Upper lobe of right lung (tissue), 1 donor: ENCODE results near the gene MRPL14. TPM values are rescaled to one million over a fixed set of nuclear protein-coding genes. Genes with fewer than 3 reads are reported as not detected.
"Not testable (repeated sequence)": the region's sequence is repeated elsewhere in the genome, so short reads cannot be mapped to it uniquely, and the experiment has no call there.

Source experiments
- ATAC-seq: fragments of 200-7000 bp; cut with Tn5 transposase; one replicate; pipeline ENCODE4 v1.9.1; 2020; ENCODE audit warnings: mild to moderate bottlenecking, moderate library complexity
- DNase-seq: peaks from one replicate; pipeline ENCODE4 v3.0.0-alpha.2; 2020
- H3K27ac ChIP-seq: fragments of 200-600 bp; one replicate; pipeline ENCODE4 v1.8.0; 2022
- H3K27me3 ChIP-seq: fragments of 200-600 bp; one replicate; pipeline ENCODE4 v1.8.0; 2022; ENCODE audit warnings: mild to moderate bottlenecking
- H3K36me3 ChIP-seq: fragments of 200-600 bp; one replicate; pipeline ENCODE4 v1.8.0; 2022
- H3K4me1 ChIP-seq: fragments of 200-600 bp; one replicate; pipeline ENCODE4 v1.8.0; 2022
- H3K4me3 ChIP-seq: fragments of 200-600 bp; one replicate; pipeline ENCODE4 v1.8.0; 2022; ENCODE audit warnings: mild to moderate bottlenecking
- H3K9me3 ChIP-seq: fragments of 200-600 bp; one replicate; pipeline ENCODE4 v1.8.0; 2022
- intact Hi-C: fragments of 100-400 bp; cut with DNase I; formaldehyde crosslinking; loops from one replicate; pipeline ENCODE4 v1.11.0; 2022
- total RNA-seq: library from RNA; stranded (reverse); fragmentation: NEBNext Ultra II Directional; extraction: Animal tissue kit (Norgen Biotek cat#: 25700); gene quantifications from one replicate; pipeline ENCODE4 v1.2.1, GENCODE V29; 2021
- TF ChIP-seq, protein P1 (sequence below): fragments of 200-600 bp; IDR thresholded peaks from one replicate; pipeline ENCODE4 v1.8.0; 2022; ENCODE audit warnings: antibody characterized with exemption
- donor health status: DM: no; HTN: yes; CAD: no; lungs with severe emphysema.

MRPL14 gene
- total RNA-seq, 1 donor from 2014 or later, result 94.1 TPM

DNA sequence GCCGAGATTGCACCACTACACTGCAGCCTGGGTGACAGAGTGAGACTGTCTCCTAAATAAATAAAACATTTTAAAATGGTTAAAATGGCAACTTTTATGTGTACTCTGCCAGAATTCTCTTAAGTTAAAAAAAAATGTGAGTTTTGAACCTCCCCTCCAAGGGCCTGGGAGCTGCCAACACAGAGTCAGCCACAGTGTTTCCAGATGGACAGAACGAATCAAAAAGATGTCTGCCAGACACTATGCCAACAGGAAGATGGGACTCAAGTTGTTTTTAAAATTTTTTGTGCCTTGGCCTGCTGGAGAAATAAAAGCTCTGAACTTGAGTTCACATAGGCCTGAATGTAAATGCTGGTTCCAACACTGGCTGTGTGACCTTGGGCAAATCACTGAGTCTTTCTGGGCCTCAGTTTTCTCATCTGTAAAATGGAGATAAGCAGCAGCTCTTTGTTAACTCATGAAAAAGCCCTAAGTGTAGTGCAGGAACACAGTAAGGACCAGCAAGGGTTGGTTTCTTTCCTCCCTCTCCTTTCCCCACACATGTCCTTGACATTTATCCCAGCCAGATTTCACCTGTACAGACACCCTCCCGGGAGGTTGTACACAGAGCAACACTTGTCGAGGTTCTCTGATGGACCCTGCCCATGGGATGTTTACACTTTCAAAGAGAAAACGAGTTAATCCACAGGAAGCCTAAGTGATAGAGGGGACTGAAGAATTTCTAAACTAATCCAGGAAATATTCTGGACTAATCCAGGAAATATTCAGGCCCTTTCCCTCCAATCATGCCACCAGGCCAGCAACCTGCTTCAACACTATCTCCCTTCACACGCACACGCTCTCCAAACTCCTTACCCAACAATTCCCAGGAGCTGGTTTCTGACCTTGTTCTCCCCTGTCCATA lies 35.0 kb downstream of the MRPL14 start:
- Histone ChIP-seq H3K4me1 (no peaks in the 10 kb centered on the region), H3K36me3 (no peaks in the 10 kb centered on the region), H3K4me3 (no peak overlapping the region), H3K27me3 (no peaks in the 10 kb centered on the region), H3K9me3 (no peaks in the 10 kb centered on the region), H3K27ac (no peak overlapping the region)
- DNase-seq (no peak), ATAC-seq (no peak)
- TF ChIP-seq, protein P1, sequence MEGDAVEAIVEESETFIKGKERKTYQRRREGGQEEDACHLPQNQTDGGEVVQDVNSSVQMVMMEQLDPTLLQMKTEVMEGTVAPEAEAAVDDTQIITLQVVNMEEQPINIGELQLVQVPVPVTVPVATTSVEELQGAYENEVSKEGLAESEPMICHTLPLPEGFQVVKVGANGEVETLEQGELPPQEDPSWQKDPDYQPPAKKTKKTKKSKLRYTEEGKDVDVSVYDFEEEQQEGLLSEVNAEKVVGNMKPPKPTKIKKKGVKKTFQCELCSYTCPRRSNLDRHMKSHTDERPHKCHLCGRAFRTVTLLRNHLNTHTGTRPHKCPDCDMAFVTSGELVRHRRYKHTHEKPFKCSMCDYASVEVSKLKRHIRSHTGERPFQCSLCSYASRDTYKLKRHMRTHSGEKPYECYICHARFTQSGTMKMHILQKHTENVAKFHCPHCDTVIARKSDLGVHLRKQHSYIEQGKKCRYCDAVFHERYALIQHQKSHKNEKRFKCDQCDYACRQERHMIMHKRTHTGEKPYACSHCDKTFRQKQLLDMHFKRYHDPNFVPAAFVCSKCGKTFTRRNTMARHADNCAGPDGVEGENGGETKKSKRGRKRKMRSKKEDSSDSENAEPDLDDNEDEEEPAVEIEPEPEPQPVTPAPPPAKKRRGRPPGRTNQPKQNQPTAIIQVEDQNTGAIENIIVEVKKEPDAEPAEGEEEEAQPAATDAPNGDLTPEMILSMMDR, result no peak
- intact Hi-C loops, result no loop called here

- H3K4me1 ChIP-seq, H3K27me3 ChIP-seq, intact Hi-C loops: not testable (repeated sequence)
Observed at GRCh38 chr6:44091356-44091755, 35.9 kb downstream of the MRPL14 start.

GRCh38 chr6:44090465-44090864 lies 36.8 kb downstream of the MRPL14 start:
- no peak overlapping the region for H3K4me3 ChIP-seq
- no peaks in the 10 kb centered on the region for H3K27me3 ChIP-seq
- H3K4me1 ChIP-seq, result no peaks in the 10 kb centered on the region
- intact Hi-C loops, result no loop called here
- no peak for ATAC-seq
- H3K9me3 ChIP-seq, result no peaks in the 10 kb centered on the region
- TF ChIP-seq, protein P1, result no peak
- H3K27ac ChIP-seq, result no peak overlapping the region
- no peak for DNase-seq
- H3K36me3 ChIP-seq, result no peaks in the 10 kb centered on the region

More at GRCh38 chr6:44091356-44091755, 35.9 kb downstream of the MRPL14 start:
- not testable (repeated sequence) for ATAC-seq, H3K36me3 ChIP-seq, H3K27ac ChIP-seq, H3K9me3 ChIP-seq, H3K4me3 ChIP-seq, DNase-seq

DNA sequence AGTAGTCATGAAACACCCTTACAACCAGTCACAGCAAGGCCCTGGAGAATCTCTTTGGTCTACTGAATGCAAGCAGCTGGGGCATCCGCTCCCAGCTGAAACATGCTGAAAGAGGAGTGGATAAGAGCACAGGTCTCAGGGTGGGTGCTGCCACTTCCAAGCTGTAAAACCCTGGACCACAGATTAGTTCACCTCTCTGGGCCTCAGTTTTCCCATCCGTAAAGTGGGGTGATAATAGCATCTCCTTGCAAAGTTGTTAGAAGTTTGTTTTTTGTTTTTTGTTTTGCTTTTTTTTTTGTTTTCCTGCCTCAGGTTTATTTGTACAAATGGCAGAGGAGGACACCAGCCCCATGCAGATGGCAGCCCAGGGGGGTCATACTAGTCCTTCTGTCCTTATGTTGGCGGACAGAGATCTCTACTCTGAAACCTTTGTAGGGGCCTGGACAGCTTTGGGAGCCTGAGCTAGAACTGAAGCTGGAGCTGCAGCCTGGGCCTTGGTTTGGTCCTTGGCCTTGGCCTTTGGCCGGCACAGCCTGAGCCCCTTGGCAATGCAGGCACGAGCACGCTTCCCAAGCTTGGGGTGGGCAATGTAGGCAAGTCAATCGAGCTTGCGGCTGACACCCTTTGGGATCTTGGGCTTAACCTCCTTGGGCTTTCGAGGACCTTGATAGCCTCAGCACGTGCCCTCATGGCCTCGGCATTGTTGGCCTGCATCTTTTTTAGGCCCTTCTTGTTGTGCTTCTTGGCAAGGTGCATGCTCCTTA lies 38.2 kb downstream of the MRPL14 start:
- H3K9me3 ChIP-seq, result no peaks in the 10 kb centered on the region
- ATAC-seq, result no peak
- H3K36me3 ChIP-seq, result no peaks in the 10 kb centered on the region
- TF ChIP-seq, protein P1, result no peak
- no peak for DNase-seq
- H3K4me1 ChIP-seq, result no peaks in the 10 kb centered on the region
- H3K27me3 ChIP-seq, result no peaks in the 10 kb centered on the region
- H3K4me3 ChIP-seq, result no peak overlapping the region
- no peak overlapping the region for H3K27ac ChIP-seq
- intact Hi-C loops, result loop anchor here (10.0 kb wide), 1 partner anchor 424 kb away; no protein-coding TSS in a partner anchor

GRCh38 chr6:44087623-44088022 lies 39.6 kb downstream of the MRPL14 start:
- H3K27ac ChIP-seq, result no peak overlapping the region
- ATAC-seq (no peak), DNase-seq (no peak)
- intact Hi-C loops, result loop anchor here (10.0 kb wide), 1 partner anchor 423 kb away; no protein-coding TSS in a partner anchor
- no peaks in the 10 kb centered on the region for H3K4me1 ChIP-seq
- no peaks in the 10 kb centered on the region for H3K9me3 ChIP-seq
- H3K4me3 ChIP-seq, result no peak overlapping the region
- H3K27me3 ChIP-seq, result no peaks in the 10 kb centered on the region
- H3K36me3 ChIP-seq, result no peaks in the 10 kb centered on the region
- TF ChIP-seq, protein P1, result no peak
